NCI-H82 (cell line): ENCODE measurements around the gene ZNF74.
A peak's percentile ranks its signal among the peaks of the same experiment; 100 is the strongest.

Experiments used
- DNase-seq: peaks from one replicate; lab custom pipeline; 2025; lab: John Stamatoyannopoulos, UW

Gene ZNF74

DNA sequence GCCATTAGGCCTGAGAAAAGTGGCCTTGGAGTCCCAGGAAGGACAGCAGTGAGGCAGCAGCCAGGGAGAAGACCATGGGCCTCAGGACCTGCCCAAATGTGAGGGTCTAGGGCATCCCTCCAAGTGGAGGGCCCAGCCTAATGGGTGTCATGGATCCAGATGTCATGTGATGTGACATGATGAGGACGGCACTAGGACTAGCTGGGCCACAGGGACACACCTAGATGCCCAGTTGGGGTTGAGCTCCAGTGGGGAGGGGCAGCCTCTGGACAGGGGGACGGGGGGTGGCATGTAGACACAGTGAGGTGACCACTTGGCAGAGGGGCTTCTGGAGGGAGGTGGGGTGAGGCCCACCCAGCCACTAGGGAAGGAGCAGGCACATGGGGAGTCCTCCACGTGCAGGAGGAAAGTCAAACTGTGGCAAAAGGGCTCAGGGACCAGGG lies 38.3 kb downstream of the ZNF74 start:
- DNase-seq, result no peak

DNA sequence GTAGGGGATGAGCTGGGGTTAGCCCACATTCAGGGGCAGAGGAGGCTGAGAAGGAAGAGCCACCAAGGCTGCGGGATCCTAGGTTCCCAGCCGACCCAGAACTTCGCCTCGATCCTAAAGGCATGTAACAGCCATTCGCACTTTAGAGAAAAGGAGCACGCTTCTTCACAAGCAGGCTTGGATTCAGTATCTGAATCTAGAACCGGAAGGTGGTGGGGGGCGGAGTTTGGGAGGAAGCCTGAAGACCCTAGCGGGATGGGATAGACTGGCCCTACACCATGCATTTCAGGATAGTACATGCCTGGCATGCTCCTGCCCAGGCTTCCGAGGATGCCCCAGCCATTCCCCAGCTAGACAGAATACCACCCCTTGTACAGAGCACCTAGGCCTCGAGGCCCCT lies 39.2 kb downstream of the ZNF74 start:
- no peak for DNase-seq

DNA sequence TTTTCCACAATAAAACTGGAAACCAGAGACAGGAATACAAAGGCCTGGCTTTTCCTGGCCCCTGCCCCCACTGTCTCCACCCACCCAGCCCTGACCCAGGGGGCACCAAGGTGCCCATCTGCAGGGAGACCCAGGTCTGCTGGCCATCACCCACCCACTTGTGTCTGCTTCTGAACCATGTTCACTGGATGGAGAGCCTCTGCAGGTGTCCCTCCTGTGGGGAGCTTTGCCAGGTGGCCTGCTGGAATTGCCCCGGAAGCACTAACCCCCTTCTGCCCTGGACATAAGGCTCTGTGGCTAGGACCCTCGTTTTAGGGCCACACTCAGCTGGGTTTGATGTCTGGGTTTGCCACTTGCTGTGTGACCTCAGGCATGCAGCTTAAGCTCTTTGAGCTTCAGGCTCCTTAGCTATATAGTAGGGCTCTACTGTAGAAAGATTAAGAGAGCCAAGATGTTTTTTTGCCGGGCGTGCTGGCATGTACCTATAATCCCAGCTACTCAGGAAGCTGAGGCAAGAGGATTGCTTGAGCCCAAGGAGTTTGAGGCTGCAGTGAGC lies 39.8 kb downstream of the ZNF74 start:
- peak; percentile 57 for DNase-seq

DNA sequence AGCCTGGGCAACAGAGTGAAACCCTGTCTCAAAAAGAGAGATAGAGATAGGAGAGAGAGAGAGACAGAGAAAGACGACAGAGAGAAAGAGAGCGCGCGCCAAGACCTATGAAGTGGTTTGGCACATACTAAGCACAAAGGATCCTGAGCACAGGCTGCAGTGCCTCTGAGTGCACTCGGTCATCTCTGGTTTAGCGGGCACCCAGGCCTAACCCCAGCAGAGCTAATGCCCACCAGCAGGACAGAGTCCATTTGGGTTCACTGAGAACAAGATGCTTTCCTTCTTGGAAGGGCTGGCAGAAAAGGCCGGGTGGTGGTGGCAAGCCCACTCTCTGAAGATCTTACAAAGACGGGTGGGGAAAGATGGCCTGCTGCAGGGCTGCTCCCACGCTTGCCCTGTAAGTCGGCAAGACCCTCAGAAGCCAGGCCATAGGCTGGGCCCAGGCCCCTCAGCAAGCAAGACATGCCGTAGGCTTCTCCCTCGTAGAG lies 40.4 kb downstream of the ZNF74 start:
- no peak for DNase-seq

DNA sequence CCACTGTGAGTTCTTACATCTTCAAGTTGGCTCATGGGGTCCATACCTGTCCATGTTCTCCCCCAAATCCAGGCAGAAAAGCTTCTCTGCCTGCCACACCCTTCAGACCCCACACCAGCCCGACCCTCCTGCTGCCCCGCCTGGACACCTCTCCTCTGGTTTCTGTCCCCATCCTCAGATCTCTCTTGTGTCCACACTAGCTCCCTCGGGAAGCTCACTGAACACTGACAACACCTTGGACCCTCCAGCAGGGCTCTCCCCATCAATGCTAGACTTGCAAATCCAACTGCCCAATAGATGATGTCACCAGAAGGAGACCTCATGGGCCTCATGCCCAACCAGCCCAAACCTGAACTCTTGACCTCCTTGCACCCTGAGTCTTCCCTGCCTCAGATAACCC lies 40.8 kb downstream of the ZNF74 start:
- no peak for DNase-seq

DNA sequence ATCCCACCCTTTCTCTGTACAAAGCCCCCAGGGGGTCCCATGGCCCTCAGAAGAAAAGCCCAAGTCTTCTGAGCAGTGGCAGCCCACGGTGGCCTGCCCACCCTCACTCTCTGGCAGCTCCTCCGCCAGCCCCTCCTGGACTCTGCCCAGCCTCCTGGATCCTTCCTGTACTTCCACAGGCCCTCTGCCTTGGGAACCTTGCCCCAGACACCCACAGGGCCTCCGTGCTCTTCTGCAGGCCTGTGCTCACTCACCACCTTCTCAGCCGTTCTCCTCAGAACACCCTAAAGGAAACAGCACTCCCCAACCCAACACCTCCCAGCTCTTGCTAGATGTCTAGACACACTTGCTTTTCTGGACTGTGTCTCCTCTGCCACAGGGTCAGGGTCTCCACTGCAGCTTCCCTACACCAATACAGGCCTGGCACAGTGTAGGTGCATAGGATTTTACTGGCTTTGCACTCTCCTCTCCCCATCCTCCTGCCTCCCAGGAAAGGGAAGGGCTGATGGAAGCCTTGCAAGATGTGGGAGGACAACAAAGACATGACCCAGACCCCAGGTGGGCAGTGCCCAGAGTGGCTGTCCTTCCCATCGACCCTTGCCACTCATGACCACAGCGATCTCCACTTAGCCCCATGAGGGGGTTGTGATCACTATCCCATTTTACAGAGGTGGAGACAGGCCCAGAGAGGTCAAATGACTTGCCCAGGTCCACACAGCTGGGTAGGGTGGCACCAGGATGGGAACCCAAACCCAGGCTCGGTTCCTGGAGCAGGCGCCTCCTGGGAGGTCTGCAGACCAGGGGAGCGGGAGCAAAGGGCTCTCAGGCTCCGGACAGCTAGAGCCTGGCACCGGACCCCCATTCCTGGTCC lies 41.7 kb downstream of the ZNF74 start:
- no peak for DNase-seq

DNA sequence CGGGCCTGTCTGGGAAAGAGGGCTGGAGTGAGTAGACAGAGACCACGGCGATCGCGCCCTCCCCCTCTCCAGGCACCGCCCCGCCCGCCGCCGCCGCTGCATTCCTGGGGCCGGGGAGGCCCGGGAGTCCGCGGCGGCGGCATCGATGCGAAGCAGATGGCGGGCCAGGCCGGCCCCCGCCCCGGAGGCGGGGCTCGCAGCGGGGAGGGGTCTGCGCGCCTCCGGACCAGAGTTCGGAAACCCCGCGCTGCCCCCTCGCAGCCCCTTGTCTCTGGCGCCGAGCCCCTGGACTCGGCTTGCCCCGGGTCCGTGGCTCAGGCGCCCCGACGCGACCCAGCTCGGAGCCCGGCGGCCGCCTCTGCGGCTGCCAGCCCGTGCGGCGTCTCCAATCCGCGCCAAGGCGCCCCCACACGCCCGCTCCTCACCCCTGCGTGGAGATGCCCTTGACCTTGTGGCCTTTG lies 42.4 kb downstream of the ZNF74 start:
- peak; percentile 51 for DNase-seq

DNA sequence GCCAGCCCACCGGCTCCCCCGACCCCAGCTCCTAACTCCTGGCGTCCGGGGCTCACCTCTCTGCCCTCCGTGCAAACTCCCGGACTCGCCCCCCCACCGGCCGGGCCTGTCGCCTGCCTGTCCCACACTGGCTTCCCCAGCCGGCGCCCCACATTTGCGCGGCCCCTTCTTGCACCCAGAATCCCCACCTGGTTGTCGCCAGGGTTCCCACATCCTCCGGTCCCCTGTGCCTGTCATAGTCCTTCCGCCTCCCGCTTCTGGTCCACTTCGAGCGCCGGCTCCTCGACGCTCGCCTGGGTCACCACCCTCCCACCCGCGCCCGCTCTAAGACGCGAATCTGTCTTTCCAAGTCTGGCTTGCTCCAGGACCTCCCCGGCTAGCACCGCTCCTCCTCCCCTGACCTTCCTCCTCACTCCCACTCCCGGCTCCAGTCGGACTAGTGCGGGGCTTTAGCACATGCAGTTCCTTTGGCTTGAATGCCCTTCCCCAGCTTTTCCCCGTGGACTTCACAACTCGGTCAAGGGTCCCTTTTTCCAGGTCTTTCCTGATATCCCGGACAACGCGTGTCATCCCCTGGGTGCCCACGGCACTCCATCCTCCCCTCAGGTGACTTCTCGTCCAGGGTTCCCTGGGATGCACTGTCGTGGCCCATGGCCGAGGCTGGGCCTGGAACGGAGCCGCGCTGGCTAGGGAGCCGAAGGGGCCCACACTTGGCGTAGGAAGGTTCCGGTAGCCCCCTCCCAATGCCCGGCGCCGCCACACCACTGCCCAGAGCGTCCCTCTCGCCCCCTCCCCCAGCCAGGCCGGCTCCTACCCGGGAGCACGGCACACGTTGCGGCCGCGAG lies 43.0 kb downstream of the ZNF74 start:
- DNase-seq, result peak; percentile 38

DNA sequence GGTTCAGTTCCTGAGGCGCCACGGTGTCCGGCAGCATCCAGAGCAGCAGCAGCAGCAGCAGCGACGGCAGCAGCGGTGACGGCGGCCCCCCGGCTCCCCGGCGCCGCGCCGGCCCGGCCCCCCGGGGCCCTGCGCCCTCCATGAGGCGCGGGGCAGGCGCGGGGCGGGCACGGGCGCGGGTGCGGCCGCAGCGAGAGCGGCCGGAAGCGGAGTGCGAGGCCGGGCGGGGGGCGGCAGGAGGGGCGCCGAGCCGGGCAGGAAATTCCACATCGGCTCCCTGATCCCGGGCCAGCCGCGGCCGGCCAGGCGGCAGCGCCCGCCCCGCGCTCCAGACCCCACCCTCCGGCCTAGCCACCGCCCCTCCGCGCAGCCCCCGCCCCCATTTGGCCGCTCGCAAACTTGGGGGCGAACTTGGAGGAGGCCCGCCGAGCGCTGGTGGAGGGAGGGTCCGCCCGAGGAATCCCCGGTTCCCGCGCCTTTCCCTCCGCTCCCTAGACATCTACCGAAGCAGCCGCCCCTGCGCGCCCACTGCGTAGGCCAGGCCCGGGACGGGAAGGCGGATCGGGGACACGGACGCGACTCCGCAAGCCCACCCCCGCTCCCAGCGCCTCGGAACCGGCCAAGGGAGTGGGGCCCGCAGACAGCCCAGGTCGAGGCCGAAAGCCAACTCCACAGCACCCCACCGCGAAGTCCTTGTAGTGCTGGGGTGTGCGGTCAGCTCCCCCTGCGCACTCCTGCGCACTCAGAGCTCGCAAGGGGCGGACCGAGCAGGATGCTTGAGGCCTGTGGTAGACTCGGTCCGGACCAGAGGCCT lies 43.9 kb downstream of the ZNF74 start, which contains the start of gene SCARF2:
TSS of gene SCARF2 (minus strand) at position 213 of the 814 bp plus-strand sequence. CDS start at position 142, 71 bp downstream.
- peak; percentile 64 for DNase-seq

DNA sequence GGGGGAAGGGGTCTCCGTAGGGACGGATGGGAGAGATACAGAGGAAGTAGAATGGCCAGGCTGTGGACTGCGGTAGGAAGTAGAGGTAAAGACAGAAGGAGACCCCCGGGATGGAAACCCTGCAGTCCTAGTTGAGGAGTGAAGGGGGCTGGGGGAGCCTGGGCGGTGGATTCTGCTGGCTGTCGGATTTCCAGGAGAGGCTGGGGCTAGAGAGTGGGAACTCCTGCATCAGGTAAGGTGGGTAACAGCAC lies 44.4 kb downstream of the ZNF74 start:
- DNase-seq, result no peak

DNA sequence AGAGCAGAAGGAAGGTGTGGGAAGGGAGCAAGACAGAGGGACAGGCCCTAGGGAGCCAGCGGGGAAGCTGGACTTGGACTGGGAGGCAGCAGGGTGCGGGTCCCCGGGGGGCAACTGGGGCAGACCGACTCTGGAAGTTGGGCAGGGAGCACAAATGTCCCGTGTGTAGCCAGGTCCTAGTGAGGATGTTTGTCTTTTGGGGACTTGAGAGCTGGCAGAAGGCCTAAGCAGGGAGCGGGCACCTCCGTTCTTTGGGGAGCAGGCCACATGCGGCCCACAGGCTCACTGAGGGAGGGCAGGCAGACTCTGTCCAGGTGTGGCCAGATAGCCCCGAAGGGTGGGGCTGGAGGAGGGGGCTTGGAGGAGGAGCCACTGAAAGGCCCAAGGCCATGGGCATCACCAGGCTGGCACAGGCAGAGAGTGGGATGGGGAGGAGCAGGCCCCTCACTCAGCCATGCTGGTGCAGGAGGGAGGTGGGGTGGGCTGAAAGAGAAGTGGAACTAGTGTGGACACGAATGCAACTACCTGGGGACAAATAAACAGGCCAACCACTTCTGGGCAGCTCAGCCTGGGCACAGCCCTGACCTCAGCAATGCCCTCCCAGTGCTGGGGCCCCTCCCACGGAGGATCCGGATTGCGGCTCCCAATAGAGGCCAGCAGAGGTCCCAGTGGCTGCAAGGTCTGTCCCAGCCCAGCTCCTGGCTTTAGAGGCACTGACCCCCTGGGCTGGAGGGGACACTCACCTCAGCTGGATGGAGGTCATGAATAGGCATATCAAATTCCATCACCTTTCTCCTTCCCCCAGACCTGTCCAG lies 44.9 kb downstream of the ZNF74 start:
- no peak for DNase-seq

DNA sequence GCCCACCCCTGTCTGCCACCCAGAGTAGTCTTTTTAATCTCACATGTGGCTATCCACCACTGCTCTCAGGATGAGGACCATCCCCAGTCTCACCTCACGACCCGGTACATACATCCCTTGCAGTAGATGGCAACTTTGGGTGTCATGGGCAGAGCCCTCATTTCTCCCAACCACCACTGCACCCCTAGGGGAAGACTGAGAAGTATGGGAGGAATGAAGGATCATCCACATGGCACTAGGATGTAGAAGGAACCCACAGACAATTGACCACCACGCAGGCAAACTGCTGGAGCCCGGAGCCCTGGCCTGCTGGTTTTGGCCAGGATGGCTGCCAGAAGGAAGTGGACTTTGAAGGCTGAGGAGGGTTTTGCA lies 45.6 kb downstream of the ZNF74 start:
- DNase-seq, result no peak

DNA sequence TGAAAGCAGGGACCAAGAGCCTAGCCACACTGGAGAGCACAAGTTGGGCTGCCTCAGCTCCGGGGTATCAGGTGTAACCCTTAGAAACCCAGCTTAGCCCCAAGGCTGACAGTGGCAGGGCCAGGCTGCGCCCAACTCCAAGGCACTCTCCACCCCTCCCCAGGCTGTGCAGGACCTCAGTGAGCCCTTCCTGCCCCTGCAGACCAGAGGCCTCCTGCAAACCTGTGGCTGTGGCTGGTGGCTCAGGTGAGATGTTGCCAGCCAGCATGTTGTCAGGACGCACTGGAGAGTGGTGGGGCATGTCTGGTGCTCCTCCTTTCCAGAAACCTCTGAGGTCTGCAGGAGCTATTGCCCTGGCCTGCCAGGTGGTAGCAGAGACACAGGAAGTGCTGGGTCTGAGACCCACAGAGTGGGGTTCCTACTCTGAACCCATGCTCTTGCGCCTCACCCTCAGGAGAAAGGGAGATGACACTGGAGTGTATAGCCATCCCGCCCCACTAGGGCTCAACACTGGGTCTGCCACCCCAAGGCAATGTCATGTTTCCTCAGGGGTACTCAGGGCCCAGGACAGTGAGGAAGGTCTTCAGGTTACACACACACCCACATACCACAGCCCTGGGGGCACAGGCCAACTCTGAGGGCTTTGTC lies 46.1 kb downstream of the ZNF74 start:
- DNase-seq, result no peak

DNA sequence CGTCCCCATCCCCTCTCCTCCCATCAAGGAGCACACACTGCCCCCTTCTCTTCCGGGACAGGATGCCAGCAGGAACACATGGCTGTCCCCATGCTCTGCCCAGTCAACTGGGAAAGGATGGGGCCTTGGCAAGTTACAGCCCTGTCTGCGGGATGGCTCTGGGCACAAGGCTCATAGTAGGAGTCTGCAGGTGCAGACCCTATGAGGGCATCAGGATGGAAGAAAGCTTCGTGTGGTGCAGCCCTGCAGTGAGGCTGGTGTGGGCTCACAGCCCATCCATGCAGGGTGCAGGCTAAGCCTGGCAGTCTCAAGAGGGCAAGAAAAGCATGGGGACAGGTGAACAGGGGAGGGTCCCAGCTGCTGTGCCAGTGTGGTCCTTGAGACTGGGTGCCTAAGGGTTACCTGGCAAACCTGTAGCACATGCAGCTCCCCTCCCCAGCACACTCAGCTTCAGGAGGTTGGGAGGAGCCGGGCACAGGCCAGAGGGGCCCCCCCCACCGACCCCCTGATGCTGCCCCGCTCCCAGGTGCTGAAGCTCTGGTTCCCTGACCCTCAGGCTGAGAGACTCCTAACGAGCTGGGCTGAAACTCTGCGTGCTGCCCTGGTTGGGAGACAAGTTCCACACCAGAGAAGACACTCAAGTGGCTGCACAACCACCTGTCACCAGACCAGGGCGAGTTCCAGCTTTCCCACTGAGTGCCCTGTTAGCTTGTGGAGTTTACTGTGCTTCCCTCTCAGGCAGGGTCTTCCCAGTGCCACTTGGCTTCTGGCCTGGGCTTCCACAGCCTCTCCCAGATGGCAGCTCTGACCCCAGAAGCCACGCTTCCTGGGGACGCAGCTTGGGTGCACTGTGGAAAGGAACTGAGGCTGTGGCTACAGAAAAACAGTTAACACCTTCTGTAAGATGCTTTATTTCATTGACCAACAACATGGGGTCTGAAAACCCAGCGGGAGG lies 47.0 kb downstream of the ZNF74 start:
- DNase-seq, result no peak

DNA sequence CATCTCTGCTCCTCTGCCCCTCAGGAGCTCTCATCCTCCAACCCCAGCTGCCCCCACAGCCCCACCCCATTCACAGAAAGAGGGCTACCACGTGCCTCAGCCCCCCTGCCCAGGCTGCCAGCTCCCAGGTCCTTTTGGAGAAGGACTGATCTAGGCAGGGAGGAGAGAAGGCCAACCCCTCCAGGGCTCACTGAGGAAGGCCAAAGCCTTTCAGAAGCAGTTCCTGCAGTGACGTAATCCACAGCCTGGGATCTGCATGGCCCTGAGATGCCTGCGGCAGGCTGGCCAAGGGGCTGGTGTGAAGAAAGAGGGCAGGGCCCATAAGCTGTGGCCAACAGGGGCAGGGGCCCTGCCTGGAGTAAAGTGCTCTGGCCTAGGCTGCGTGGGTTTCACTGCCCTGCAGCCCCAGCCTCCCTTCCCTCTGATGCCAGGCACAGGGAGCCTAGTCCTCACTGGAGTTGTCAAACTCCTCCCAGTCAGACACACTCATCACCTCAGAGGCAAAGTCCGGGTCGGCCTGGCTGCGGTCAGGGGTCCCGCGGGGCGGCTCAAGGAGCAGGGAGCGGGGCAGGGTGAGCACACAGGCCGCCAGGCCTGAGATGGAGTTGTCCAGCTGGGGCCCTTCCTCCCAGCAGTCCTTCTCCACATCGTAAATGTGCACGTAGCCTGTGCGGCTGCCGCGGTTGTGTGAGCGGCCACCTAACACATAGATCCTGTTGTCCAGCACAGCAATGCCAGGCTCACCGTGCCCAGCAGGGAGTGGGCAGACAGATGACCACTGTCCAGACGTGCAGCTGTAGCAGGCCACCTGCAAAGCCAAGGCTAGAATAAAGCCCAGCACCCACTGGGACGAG lies 47.9 kb downstream of the ZNF74 start:
- no peak for DNase-seq

DNA sequence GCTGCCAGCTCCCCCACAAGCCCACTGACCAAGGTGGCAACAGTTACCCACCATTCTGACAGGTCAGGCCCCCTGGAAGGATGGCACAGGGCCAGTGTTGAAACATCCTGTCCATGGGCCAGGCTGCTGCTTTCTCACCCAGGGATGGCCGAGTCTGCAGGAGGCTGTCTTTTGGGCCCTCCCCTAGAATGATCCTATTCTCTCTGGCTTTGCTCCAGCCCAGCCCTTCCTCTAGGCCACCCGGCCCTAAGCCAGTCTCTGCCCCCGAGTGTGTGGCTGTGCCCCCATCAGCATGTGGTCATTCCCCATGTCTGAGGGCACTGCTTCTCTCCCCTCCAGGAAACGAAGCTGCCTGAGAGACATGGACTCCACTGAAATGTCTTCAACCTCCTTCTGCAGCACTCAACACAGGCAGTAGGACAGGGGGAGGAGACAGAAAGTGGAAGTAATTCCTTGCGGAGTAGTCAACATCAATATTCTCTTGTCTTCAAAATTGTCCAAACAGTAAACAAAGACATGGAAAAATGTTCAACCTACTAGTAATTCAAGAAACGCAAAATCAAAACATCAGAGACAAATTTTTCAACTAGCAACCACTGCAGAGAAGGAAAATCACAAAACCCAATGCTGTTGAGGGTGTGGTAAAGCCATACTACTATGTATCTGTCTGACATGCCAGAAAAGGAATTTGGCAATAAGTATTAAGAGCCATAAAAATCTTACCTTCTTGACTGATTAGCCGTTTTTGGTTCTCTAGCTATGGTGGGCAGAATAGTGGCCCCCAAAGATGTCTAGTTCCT lies 48.7 kb downstream of the ZNF74 start:
- no peak for DNase-seq

DNA sequence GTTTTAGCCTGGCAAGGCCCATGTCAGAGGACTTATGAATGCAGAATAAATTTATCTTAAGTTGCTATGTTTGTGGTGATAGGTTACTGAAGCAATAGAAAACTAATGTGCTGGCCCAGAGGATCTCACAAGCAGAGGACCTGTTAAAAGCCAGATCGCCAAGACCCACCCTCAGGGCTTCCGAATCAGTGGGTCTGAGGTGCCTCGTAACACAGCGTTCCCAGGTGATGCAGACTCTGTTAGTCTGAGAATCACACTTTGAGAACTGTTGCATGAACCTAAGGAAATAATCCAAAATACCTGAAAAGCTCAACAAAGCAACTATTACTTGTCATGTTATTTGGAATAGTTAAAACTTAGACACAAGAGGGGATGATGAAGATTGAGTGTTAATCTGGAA lies 50.4 kb downstream of the ZNF74 start:
- DNase-seq, result no peak
